Thoracic aorta (tissue), 2 donors: ENCODE data around the gene SAMD4A. TPM values are rescaled to one million over a fixed set of nuclear protein-coding genes. Genes with fewer than 3 reads are reported as not detected.

Experiments used
- ATAC-seq: fragments of 150-250 bp; one replicate; pipeline ENCODE4 v1.8.0; 2017; ENCODE audit warnings: low read depth; ENCODE audit not compliant: insufficient number of reproducible peaks, low FRiP score
- DNase-seq: peaks from one replicate; pipeline ENCODE4 v3.0.0-alpha.2; 2020; ENCODE audit warnings: low spot score
- H3K27ac ChIP-seq, 2 donors: fragments of 200-600 bp; sonication (generic); 1 replicate in 1 of 2; 2 replicates in 1 of 2; pipeline ENCODE4 v1.5.1; 2016; ENCODE audit warnings: mild to moderate bottlenecking in 2 of 2, moderate library complexity in 2 of 2
- H3K27me3 ChIP-seq: fragments of 200-600 bp; sonication (generic); replicated peaks from 2 replicates; pipeline ENCODE4 v1.6.0; 2016; ENCODE audit warnings: mild to moderate bottlenecking; ENCODE audit not compliant: insufficient read depth
- H3K36me3 ChIP-seq: fragments of 200-600 bp; sonication (generic); one replicate; pipeline ENCODE4 v1.5.1; 2016
- H3K4me1 ChIP-seq, 2 donors: fragments of 200-600 bp; sonication (generic); 1 replicate in 1 of 2; 2 replicates in 1 of 2; pipeline versions ENCODE4 v1.5.1 to v1.6.0; 2016; ENCODE audit warnings: low read depth in 2 of 2, mild to moderate bottlenecking in 1 of 2; ENCODE audit not compliant: control insufficient read depth in 1 of 2
- H3K4me3 ChIP-seq: fragments of 200-600 bp; sonication (generic); 2 replicates; pipeline ENCODE4 v1.5.1; 2016; ENCODE audit warnings: mild to moderate bottlenecking
- H3K9me3 ChIP-seq: fragments of 200-600 bp; sonication (generic); 2 replicates; pipeline ENCODE4 v1.5.1; 2016
- CTCF ChIP-seq: fragments of 200-600 bp; sonication (generic); IDR thresholded peaks from one replicate; pipeline ENCODE4 v1.5.1; 2019; ENCODE audit warnings: antibody characterized with exemption
- total RNA-seq, 2 donors: library from RNA; depleted of rRNA; stranded (reverse); fragments of >200 nt; gene quantifications; one replicate each; pipeline versions ENCODE4 v1.1.0 to v1.2.3, GENCODE V29; 2016

Gene SAMD4A
- total RNA-seq, 2 donors from 2014 or later, result 142 to 172 TPM

GRCh38 chr14:54532111-54533012 lies 34.6 kb upstream of the SAMD4A start:
- DNase-seq (no peak), ATAC-seq (no peak)
- Histone ChIP-seq H3K27me3 (no peaks in the 10 kb centered on the region), H3K9me3 (no peaks in the 10 kb centered on the region), H3K4me3 (no peak overlapping the region), H3K27ac (no peak overlapping the region), H3K4me1 (no peaks in the 10 kb centered on the region), H3K36me3 (no peaks in the 10 kb centered on the region)
- no peak for TF ChIP-seq CTCF

DNA sequence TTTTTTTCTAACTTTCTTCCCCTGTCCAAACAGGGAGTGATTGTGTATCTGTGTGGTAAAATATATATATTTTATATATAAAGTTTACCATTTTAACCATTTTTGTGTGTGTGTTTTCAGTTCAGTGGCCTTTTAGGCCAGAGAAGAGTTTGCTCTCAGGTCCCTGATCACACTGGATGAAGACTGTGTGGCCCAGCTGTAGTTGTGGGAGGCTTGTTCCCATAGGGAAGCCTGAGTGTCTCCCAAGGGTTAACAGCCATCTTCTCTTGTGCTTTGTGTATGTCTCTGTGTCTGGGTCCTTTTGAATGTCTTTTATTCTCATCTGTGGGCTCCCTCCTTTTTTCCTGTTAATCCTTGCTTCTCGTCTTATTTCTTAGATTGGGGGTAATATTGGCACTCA lies 33.8 kb upstream of the SAMD4A start:
- Histone ChIP-seq H3K9me3 (no peaks in the 10 kb centered on the region), H3K27me3 (no peaks in the 10 kb centered on the region), H3K27ac (no peak overlapping the region), H3K4me1 (no peaks in the 10 kb centered on the region), H3K36me3 (peaks cover 2% of the 10 kb centered on the region), H3K4me3 (no peak overlapping the region)
- ATAC-seq (no peak), DNase-seq (no peak)
- no peak for TF ChIP-seq CTCF

DNA sequence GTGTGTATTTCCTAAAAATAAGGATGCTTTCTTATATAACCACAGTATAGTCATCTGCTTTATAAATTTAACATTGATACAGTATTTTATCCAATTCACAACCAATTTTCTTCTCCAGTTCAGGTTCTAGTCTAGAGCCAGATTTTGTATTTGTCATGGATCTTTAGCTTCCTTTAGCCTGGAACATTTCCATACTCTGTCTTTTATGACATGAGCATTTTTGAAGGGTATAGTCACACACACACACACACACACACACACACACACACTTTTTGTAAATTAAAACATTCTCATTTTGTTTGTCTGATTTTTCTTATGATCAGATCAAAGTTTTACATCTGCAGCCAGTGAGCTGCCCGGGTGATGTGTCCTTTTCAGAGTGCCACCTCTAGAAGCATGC lies 31.8 kb upstream of the SAMD4A start:
- ATAC-seq, result no peak
- DNase-seq, result no peak
- Histone ChIP-seq H3K4me1 (no peaks in the 10 kb centered on the region), H3K9me3 (no peaks in the 10 kb centered on the region), H3K27me3 (no peaks in the 10 kb centered on the region), H3K27ac (no peak overlapping the region), H3K36me3 (peaks cover 7% of the 10 kb centered on the region), H3K4me3 (no peak overlapping the region)
- TF ChIP-seq CTCF, result no peak

DNA sequence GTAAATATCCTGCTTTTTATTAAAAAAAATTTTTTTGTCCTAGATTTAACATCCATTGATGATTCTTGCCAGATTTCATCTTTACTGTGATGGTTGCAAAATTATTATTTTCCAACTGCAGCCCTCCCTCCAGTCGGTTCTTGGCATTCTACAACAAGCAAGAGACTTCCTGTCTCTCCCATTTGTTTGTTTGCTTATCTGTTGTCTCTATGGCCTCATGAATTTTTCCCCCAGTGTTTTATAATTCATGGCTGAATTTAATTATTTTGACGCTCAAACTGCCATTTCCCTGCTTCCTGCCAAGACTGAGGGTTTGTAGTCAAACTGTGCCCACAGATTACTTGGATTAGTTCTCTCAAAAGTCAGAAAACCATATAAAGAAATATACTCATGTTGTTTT lies 31.3 kb upstream of the SAMD4A start:
- Histone ChIP-seq H3K27me3 (no peaks in the 10 kb centered on the region), H3K4me1 (no peaks in the 10 kb centered on the region), H3K4me3 (no peak overlapping the region), H3K9me3 (no peaks in the 10 kb centered on the region), H3K27ac (no peak overlapping the region), H3K36me3 (peaks cover 7% of the 10 kb centered on the region)
- DNase-seq, result no peak
- no peak for ATAC-seq
- TF ChIP-seq CTCF, result no peak

GRCh38 chr14:54537651-54538050 lies 29.3 kb upstream of the SAMD4A start:
- ATAC-seq (no peak), DNase-seq (no peak)
- H3K36me3 ChIP-seq, result peaks cover 7% of the 10 kb centered on the region
- no peak overlapping the region for H3K27ac ChIP-seq
- H3K27me3 ChIP-seq, result no peaks in the 10 kb centered on the region
- no peak for TF ChIP-seq CTCF
- H3K4me1 ChIP-seq, result no peaks in the 10 kb centered on the region
- no peak overlapping the region for H3K4me3 ChIP-seq
- H3K9me3 ChIP-seq, result no peaks in the 10 kb centered on the region
